NCI-H1048 (cell line): Measurements from ENCODE around the gene EVL.

ENCODE experiments used
- DNase-seq: peaks from one replicate; lab custom pipeline; 2025; lab: John Stamatoyannopoulos, UW

EVL gene

GRCh38 chr14:100084591-100084990, 19.4 kb downstream of the EVL start:
- DNase-seq = no peak

- no peak for DNase-seq
Observed at GRCh38 chr14:100085462-100085861, 20.2 kb downstream of the EVL start.

- no peak for DNase-seq
Observed at GRCh38 chr14:100086361-100086760, 21.1 kb downstream of the EVL start.

- DNase-seq = no peak
Observed at GRCh38 chr14:100088226-100088625, 23.0 kb downstream of the EVL start.

GRCh38 chr14:100091386-100091785, 26.2 kb downstream of the EVL start:
- no peak for DNase-seq

- no peak for DNase-seq
Observed at GRCh38 chr14:100092832-100093231, 27.6 kb downstream of the EVL start.

- no peak for DNase-seq
Observed at GRCh38 chr14:100093319-100093718, 28.1 kb downstream of the EVL start.

- no peak for DNase-seq
Observed at GRCh38 chr14:100096656-100097055, 31.4 kb downstream of the EVL start.

- DNase-seq = no peak
Observed at GRCh38 chr14:100098171-100098570, 32.9 kb downstream of the EVL start.

GRCh38 chr14:100100032-100100703, 34.9 kb downstream of the EVL start:
- DNase-seq = no peak

GRCh38 chr14:100102156-100102785, 37.0 kb downstream of the EVL start:
- no peak for DNase-seq

GRCh38 chr14:100103250-100104005, 38.2 kb downstream of the EVL start:
- DNase-seq = no peak

GRCh38 chr14:100104006-100104352, 38.8 kb downstream of the EVL start:
- DNase-seq = no peak

GRCh38 chr14:100104523-100105300, 39.5 kb downstream of the EVL start:
- DNase-seq = no peak

GRCh38 chr14:100105357-100106169, 40.3 kb downstream of the EVL start:
- DNase-seq = no peak

GRCh38 chr14:100106250-100107112, 41.3 kb downstream of the EVL start:
- no peak for DNase-seq

- DNase-seq = no peak
Observed at GRCh38 chr14:100107236-100107635, 42.0 kb downstream of the EVL start.

- no peak for DNase-seq
Observed at GRCh38 chr14:100108042-100108825, 43.0 kb downstream of the EVL start.

- DNase-seq = no peak
Observed at GRCh38 chr14:100108840-100109593, 43.8 kb downstream of the EVL start.
